ENCODE data around the gene UBR7.
"Not testable (repeated sequence)": the region's sequence is repeated elsewhere in the genome, so short reads cannot be mapped to it uniquely, and the experiment has no call there.

Gene UBR7

GRCh38 chr14:93171376-93171775 is 35.7 kb upstream of the UBR7 start:
- no peak overlapping the region for H3K27ac ChIP-seq
- no peak for TF ChIP-seq CTCF (conservative IDR thresholded peaks at IDR 0.05)
- TF ChIP-seq ZFX (IDR thresholded peaks at IDR 0.05), result no peak

GRCh38 chr14:93173943-93174395 is 33.1 kb upstream of the UBR7 start:
- H3K27ac ChIP-seq, result no peak overlapping the region
- no peak for TF ChIP-seq ZFX (IDR thresholded peaks at IDR 0.05)
- TF ChIP-seq CTCF (conservative IDR thresholded peaks at IDR 0.05), result no peak

- not testable (repeated sequence) for H3K27ac ChIP-seq
Measured at GRCh38 chr14:93174731-93175130, 32.3 kb upstream of the UBR7 start.

GRCh38 chr14:93175492-93175891 is 31.6 kb upstream of the UBR7 start:
- no peak for TF ChIP-seq CTCF (conservative IDR thresholded peaks at IDR 0.05)
- TF ChIP-seq ZFX (IDR thresholded peaks at IDR 0.05), result no peak
- no peak overlapping the region for H3K27ac ChIP-seq

GRCh38 chr14:93183596-93184317 is 23.3 kb upstream of the UBR7 start:
- peak overlapping the region; percentile 95 for H3K27ac ChIP-seq

GRCh38 chr14:93184391-93185348 is 22.4 kb upstream of the UBR7 start, which contains the start of the genes LYSET and MOAP1:
TSS of gene LYSET (plus strand) at chr14:93185317. CDS start at chr14:93185406, 89 bp downstream.
TSS of gene MOAP1 (minus strand) at chr14:93184897. CDS start at chr14:93184242, 655 bp downstream.
- H3K27ac ChIP-seq, result peak within 1 kb of the TSS; percentile 95

More at GRCh38 chr14:93183596-93184317, 23.3 kb upstream of the UBR7 start:
- TF ChIP-seq ZFX (IDR thresholded peaks at IDR 0.05), result no peak
- TF ChIP-seq CTCF (conservative IDR thresholded peaks at IDR 0.05), result no peak

GRCh38 chr14:93185349-93185720 is 21.7 kb upstream of the UBR7 start:
- peak overlapping the region; percentile 95 for H3K27ac ChIP-seq
- TF ChIP-seq CTCF (conservative IDR thresholded peaks at IDR 0.05) (no peak), ZFX (IDR thresholded peaks at IDR 0.05) (no peak)

More at GRCh38 chr14:93184391-93185348, 22.4 kb upstream of the UBR7 start, which contains the start of the genes LYSET and MOAP1:
- TF ChIP-seq ZFX (IDR thresholded peaks at IDR 0.05) (peak; percentile 97), CTCF (conservative IDR thresholded peaks at IDR 0.05) (peak; percentile 49)
